GM12878 (cell line): ENCODE data around the gene BFSP1. TPM values are rescaled to one million over a fixed set of nuclear protein-coding genes. Genes with fewer than 3 reads are reported as not detected.

Experiments
- ATAC-seq: fragments of 200-7000 bp; cut with Tn5 transposase; 3 replicates; pipeline ENCODE4 v1.9.1; 2020; ENCODE audit warnings: mild to moderate bottlenecking, moderate library complexity
- BruUV-seq: library from RNA; stranded (reverse); fragments of 400-500 nt; replicated peaks from 2 replicates; lab custom pipeline; 2021; lab: Mats Ljungman, UMichigan
- CTCF ChIA-PET: fragments of 300-600 bp; sonication (Branson Sonifier 250); formaldehyde crosslinking; extraction: SDS; loops from one replicate; lab custom pipeline; 2021; ENCODE audit warnings: inconsistent platforms; lab: Yijun Ruan, JAX
- POLR2A ChIA-PET: fragments of 350-600 bp; formaldehyde crosslinking; extraction: SDS; loops from one replicate; lab custom pipeline; 2021; ENCODE audit warnings: inconsistent platforms; lab: Charles Lee
- RAD21 ChIA-PET: fragments of 300-600 bp; sonication (Branson Sonifier 250); formaldehyde crosslinking; loops from one replicate; lab custom pipeline; 2023; ENCODE audit warnings: antibody characterized with exemption; ENCODE audit not compliant: unreplicated experiment; lab: Charles Lee
- SMC1A ChIA-PET: fragments of 300-600 bp; sonication (Branson Sonifier 250); formaldehyde crosslinking; loops from one replicate; lab custom pipeline; 2023; ENCODE audit not compliant: unreplicated experiment, uncharacterized antibody; lab: Charles Lee
- DNase-seq: peaks from one replicate; pipeline ENCODE4 v3.0.0-alpha.2; 2011; ENCODE audit warnings: low read depth, low spot score
- FAIRE-seq: peaks from 3 replicates; lab custom pipeline; 2011; peaks lifted over from hg19 to GRCh38; lab: Jason Lieb, UNC
- H2AFZ ChIP-seq: 2 replicates; pipeline ENCODE4 v1.6.0; 2011; ENCODE audit warnings: low read depth, low read length, control low read depth; ENCODE audit not compliant: control insufficient read depth
- H3K27ac ChIP-seq: 2 replicates; pipeline ENCODE4 v1.5.1; 2011; ENCODE audit warnings: control low read depth; ENCODE audit not compliant: control insufficient read depth, insufficient read depth
- H3K27me3 ChIP-seq, 2 experiments: replicated peaks in 1 of 2; 2 replicates each; pipeline versions ENCODE4 v1.6.0 to v1.6.1; 2011; ENCODE audit warnings: low read length in 1 of 2; ENCODE audit not compliant: control insufficient read depth in 2 of 2, insufficient read depth in 2 of 2
- H3K36me3 ChIP-seq, 2 experiments: 2 replicates each; pipeline ENCODE4 v1.5.1; 2011; ENCODE audit warnings: low read length in 1 of 2; ENCODE audit not compliant: control insufficient read depth in 2 of 2, insufficient read depth in 2 of 2
- H3K4me1 ChIP-seq: 2 replicates; pipeline ENCODE4 v1.6.1; 2011; ENCODE audit warnings: mild to moderate bottlenecking, low read length, moderate library complexity, mixed read lengths; ENCODE audit not compliant: control insufficient read depth, insufficient read depth
- H3K4me2 ChIP-seq: 2 replicates; pipeline ENCODE4 v1.6.0; 2011; ENCODE audit warnings: control low read depth; ENCODE audit not compliant: control insufficient read depth, insufficient read depth
- H3K4me3 ChIP-seq: fragments of 200-600 bp; sonication (generic); 2 replicates; pipeline ENCODE4 v1.5.1; 2016
- H3K79me2 ChIP-seq: 2 replicates; pipeline ENCODE4 v1.6.0; 2011; ENCODE audit warnings: low read length; ENCODE audit not compliant: control insufficient read depth, insufficient read depth
- H3K9ac ChIP-seq: 2 replicates; pipeline ENCODE4 v1.8.0; 2011; ENCODE audit warnings: low read length, control low read depth, mixed read lengths; ENCODE audit not compliant: control insufficient read depth, insufficient read depth
- H3K9me3 ChIP-seq: replicated peaks from 3 replicates; pipeline ENCODE4 v1.5.1; 2011; ENCODE audit warnings: mild to moderate bottlenecking, low read length; ENCODE audit not compliant: control insufficient read depth, insufficient read depth
- H4K20me1 ChIP-seq: 2 replicates; pipeline ENCODE4 v1.6.0; 2011; ENCODE audit not compliant: control insufficient read depth, insufficient read depth
- EGR1 ChIP-seq, 2 experiments: IDR thresholded peaks; 1 replicate in 1 of 2; 2 replicates in 1 of 2; pipeline ENCODE4 v1.6.1; 2011 to 2012; ENCODE audit warnings: low read depth in 2 of 2, low read length in 2 of 2, borderline replicate concordance in 1 of 2, mild to moderate bottlenecking in 1 of 2, moderate library complexity in 1 of 2
- MEF2A ChIP-seq: IDR thresholded peaks from 2 replicates; pipeline ENCODE4 v1.6.1; 2011; ENCODE audit warnings: low read depth, mild to moderate bottlenecking, low read length, moderate library complexity; ENCODE audit not compliant: insufficient read depth
- NR2C2 ChIP-seq: IDR thresholded peaks from 2 replicates; pipeline ENCODE4 v1.6.1; 2011; ENCODE audit warnings: borderline replicate concordance, low read depth; ENCODE audit not compliant: control insufficient read depth, insufficient read length
- NRF1 ChIP-seq: conservative IDR thresholded peaks from 2 replicates; pipeline ENCODE4 v1.6.1; 2011; ENCODE audit warnings: mild to moderate bottlenecking, low read depth, low read length, improper control_type of control experiment
- RCOR1 ChIP-seq: conservative IDR thresholded peaks from 2 replicates; pipeline ENCODE4 v1.6.1; 2012; ENCODE audit warnings: low read depth, low read length, improper control_type of control experiment
- SUPT20H ChIP-seq: IDR thresholded peaks from 2 replicates; pipeline ENCODE4 v1.6.1; 2011; ENCODE audit warnings: low read depth, mild to moderate bottlenecking, low read length, moderate library complexity, borderline replicate concordance; ENCODE audit not compliant: control insufficient read depth
- TCF12 ChIP-seq: IDR thresholded peaks from 2 replicates; pipeline ENCODE4 v1.6.1; 2011; ENCODE audit warnings: low read depth, mild to moderate bottlenecking, low read length
- ZSCAN29 ChIP-seq: fragments of 450-650 bp; IDR thresholded peaks from 2 replicates; pipeline ENCODE4 v1.6.1; 2017; ENCODE audit warnings: mild to moderate bottlenecking, moderate library complexity
- WGBS: methylation state at CpG from one replicate; pipeline ENCODE4 v1.1.6; 2016; ENCODE audit warnings: low lambda C conversion rate; ENCODE audit not compliant: insufficient replicate concordance, insufficient coverage; ENCODE audit errors: missing lambda C conversion rate; 5-methylcytosine and 5-hydroxymethylcytosine counted together
- in situ Hi-C: fragments of 300-500 bp; cut with MboI; formaldehyde crosslinking; loops from 9 replicates; pipeline ENCODE4 v1.14.3; 2018; ENCODE audit warnings: mixed read lengths
- intact Hi-C: fragments of 100-400 bp; cut with micrococcal nuclease; formaldehyde crosslinking; loops from one replicate; pipeline ENCODE4 v1.14.2; 2022; ENCODE audit not compliant: unreplicated experiment
- polyA plus RNA-seq, 11 experiments: library from polyadenylated mRNA; depleted of rRNA in 4 of 11; unstranded in 6 of 11; stranded (reverse) in 5 of 11; fragments of >200 nt; fragmentation: Nextera tagmentation in 4 of 11; fragmentation: Illumina TruSeq in 1 of 11; extraction: Ambion mirVana in 4 of 11; extraction: Trizol in 1 of 11; gene quantifications; 1 replicate in 1 of 11; 2 replicates in 10 of 11; pipeline versions ENCODE4 v1.2.1 to v1.2.3, GENCODE V29; 2011 to 2016; ENCODE audit warnings: inconsistent platforms in 2 of 11, missing spikeins in 2 of 11, low read depth in 1 of 11
- total RNA-seq, 4 experiments: library from RNA; depleted of rRNA in 3 of 4; stranded (reverse); fragments of >200 nt in 3 of 4; fragmentation: Illumina TruSeq in 1 of 4; extraction: Trizol in 1 of 4; gene quantifications; 2 replicates each; pipeline versions ENCODE4 v1.2.1 to v1.2.3, GENCODE V29; 2013 to 2021
- TF ChIP-seq, protein P1 (sequence below): IDR thresholded peaks from 2 replicates; pipeline ENCODE4 v1.6.1; 2012; ENCODE audit warnings: low read depth, low read length, improper control_type of control experiment
- TF ChIP-seq, protein P2 (sequence below): fragments of 150-350 bp; IDR thresholded peaks from 2 replicates; pipeline ENCODE4 v1.6.1; 2014; ENCODE audit warnings: mild to moderate bottlenecking, low read depth, low read length
- TF ChIP-seq, protein P3 (sequence below): fragments of 150-350 bp; IDR thresholded peaks from 2 replicates; pipeline ENCODE4 v1.6.1; 2016; ENCODE audit warnings: low read depth, low read length

Gene BFSP1
- total and polyA plus RNA-seq, 10 of the 15 experiments (the other 5 are each of a cell fraction or from before 2014, with no cell fraction given), result 0.06 to 0.22 (median 0.11) TPM; not detected in 3

DNA sequence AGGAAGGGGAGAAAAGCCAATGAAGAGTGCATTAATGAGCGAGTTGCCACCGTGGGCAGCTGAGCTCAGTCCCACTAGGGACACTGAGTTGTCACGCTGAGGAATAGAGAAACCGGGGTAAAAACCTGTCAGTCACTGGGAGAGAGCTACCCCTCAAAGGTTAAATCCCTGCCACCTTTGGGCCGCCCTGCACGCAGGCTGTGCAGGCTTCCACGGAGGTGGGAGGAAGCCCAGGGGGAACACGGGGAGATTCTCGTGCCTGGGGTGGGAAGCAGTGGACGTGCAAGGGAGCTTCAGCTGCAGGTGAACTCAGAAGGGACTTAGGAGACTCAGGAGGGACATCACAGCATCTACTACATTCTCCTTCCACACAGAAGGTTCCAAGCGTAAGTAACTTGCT lies 50.5 kb downstream of the BFSP1 start:
- intact Hi-C loops (no loop called here), in situ Hi-C loops (no loop called here)
- RAD21 ChIA-PET, result no interaction called here

More for the DNA sequence above, 50.5 kb downstream of the BFSP1 start:
- Histone ChIP-seq H3K9me3 (no peaks in the 10 kb centered on the region), H3K4me2 (no peak overlapping the region), H4K20me1 (no peaks in the 10 kb centered on the region), H3K4me1 (no peaks in the 10 kb centered on the region), H3K27ac (no peak overlapping the region), H3K36me3 (no peaks in the 10 kb centered on the region), H3K9ac (no peak overlapping the region), H3K79me2 (no peaks in the 10 kb centered on the region), H3K4me3 (no peak overlapping the region), H3K27me3 (peaks cover 1 to 2% of the 10 kb centered on the region in 2 experiments; a peak in 3 of 4 replicates), H2AFZ (no peak overlapping the region)
- SMC1A ChIA-PET, result no interaction called here
- ATAC-seq (no peak), DNase-seq (no peak), FAIRE-seq (no peak)
- TF ChIP-seq, protein P1, sequence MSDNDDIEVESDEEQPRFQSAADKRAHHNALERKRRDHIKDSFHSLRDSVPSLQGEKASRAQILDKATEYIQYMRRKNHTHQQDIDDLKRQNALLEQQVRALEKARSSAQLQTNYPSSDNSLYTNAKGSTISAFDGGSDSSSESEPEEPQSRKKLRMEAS, result no peak
- TF ChIP-seq, protein P2, sequence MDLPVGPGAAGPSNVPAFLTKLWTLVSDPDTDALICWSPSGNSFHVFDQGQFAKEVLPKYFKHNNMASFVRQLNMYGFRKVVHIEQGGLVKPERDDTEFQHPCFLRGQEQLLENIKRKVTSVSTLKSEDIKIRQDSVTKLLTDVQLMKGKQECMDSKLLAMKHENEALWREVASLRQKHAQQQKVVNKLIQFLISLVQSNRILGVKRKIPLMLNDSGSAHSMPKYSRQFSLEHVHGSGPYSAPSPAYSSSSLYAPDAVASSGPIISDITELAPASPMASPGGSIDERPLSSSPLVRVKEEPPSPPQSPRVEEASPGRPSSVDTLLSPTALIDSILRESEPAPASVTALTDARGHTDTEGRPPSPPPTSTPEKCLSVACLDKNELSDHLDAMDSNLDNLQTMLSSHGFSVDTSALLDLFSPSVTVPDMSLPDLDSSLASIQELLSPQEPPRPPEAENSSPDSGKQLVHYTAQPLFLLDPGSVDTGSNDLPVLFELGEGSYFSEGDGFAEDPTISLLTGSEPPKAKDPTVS, result no peak
- TF ChIP-seq EGR1 (IDR thresholded peaks at IDR 0.05; ENCODE audit: borderline replicate concordance in 1 of 2, low read depth in 2 of 2, low read length in 2 of 2) (no peak), ZSCAN29 (no peak), RCOR1 (no peak), SUPT20H (no peak), NRF1 (no peak), TCF12 (no peak), MEF2A (no peak), NR2C2 (no peak)
- TF ChIP-seq, protein P3, sequence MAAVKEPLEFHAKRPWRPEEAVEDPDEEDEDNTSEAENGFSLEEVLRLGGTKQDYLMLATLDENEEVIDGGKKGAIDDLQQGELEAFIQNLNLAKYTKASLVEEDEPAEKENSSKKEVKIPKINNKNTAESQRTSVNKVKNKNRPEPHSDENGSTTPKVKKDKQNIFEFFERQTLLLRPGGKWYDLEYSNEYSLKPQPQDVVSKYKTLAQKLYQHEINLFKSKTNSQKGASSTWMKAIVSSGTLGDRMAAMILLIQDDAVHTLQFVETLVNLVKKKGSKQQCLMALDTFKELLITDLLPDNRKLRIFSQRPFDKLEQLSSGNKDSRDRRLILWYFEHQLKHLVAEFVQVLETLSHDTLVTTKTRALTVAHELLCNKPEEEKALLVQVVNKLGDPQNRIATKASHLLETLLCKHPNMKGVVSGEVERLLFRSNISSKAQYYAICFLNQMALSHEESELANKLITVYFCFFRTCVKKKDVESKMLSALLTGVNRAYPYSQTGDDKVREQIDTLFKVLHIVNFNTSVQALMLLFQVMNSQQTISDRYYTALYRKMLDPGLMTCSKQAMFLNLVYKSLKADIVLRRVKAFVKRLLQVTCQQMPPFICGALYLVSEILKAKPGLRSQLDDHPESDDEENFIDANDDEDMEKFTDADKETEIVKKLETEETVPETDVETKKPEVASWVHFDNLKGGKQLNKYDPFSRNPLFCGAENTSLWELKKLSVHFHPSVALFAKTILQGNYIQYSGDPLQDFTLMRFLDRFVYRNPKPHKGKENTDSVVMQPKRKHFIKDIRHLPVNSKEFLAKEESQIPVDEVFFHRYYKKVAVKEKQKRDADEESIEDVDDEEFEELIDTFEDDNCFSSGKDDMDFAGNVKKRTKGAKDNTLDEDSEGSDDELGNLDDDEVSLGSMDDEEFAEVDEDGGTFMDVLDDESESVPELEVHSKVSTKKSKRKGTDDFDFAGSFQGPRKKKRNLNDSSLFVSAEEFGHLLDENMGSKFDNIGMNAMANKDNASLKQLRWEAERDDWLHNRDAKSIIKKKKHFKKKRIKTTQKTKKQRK, result no peak
- CTCF ChIA-PET, result no interaction called here
- no TSS peak for BruUV-seq
- POLR2A ChIA-PET, result no interaction called here
- 37% methylated on average over 11 of the region's 11 CpGs for WGBS
